Stimulated activated CD8-positive, alpha-beta memory T cell treated with anti-CD3 and anti-CD28 coated beads, Interleukin-2, amount 100 ng/mL, for 1 hour (primary cell): ENCODE measurements around the gene STRIP2.
"Not testable (repeated sequence)": the region's sequence is repeated elsewhere in the genome, so short reads cannot be mapped to it uniquely, and the experiment has no call there.

ENCODE experiments used
- DNase-seq, 2 donors: peaks; one replicate each; pipeline ENCODE4 v3.0.0-alpha.2; 2020; ENCODE audit warnings: low read depth in 2 of 2

Gene STRIP2

DNA sequence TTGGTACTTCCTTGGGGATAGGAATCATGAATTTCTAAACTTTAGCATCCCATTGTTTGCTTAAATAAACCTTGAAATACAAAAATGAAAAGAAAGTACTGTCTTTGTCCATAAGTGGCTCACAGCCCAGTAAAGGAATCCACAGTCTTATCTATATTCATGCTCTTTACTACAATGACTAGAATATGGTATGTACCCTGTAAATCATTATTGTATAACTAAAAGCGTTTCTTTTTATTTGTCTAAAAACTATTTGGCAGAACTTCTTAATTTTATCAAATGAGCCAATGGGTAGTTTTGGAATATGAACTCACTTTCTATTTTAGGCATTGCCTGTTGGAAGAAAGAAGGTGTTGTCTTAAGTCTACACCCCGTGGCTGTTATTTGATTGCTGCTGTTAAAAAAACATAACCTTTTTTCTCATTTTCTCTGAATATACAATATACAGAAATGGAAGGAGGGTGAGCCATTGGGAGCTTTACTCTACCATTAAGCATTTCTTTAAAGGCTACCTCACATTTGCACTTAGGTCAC, 12.4 kb upstream of the STRIP2 start:
- no peak for DNase-seq

GRCh38 chr7:129422727-129423126, 11.5 kb upstream of the STRIP2 start:
- no peak for DNase-seq

DNA sequence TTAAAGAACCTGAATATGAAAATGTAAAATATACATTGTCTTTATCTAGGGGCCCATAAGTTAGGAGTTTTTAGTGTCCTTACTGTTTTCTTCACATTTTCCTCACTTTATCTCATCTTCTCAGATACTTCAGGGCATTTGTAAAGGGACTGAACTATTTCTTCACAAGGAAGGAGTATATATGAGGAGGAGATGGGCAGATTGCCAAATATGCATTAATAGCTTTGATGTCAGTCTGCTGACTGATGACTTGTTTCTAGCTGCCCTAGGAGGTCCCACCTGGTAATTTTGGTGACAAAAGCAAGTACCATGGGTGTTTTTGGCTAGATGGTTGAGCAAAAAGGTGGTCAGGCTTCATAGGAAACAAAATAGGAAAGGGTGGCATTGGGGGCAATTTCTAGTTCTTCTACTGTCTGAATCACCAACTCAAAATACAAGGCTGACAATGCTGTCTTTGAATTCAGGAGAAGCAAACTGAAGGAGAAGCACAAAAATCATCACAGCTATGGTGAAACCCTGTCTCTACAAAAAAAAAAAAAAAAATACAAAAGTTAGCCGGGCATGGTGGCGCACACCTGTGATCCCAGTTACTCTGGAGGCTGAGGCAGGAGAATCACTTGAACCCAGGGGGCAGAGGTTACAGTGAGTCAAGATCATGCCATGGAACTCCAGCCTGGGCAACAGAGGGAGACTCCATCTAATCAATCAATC, 10.4 kb upstream of the STRIP2 start:
- DNase-seq, result no peak

- no peak for DNase-seq
These were observed 7.8 kb upstream of the STRIP2 start for GRCh38 chr7:129426482-129426881.

DNA sequence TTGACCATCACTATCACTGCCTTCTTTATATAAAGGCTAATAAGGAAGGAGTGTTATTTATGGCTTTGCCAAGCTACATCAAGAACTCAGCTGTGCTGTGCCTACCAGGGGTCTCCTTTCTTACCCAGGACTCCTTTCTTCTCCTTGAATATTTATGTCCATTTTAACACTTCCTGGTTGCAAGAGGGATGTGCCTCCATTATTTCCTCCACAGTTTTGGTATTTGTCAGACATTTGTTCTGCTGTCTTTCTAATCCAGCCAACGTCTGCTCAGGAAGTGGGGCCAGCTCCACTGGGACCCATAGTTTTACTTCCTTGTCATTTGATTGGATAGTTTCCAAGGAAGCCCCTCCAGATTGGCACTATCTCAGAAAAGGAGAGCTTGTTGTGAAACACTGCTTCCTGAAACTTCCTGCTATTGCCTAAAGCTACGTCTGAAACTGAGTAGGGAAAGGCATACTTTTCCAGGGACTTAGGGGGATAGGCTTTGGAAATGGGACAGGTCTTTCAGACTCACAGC, 6.6 kb upstream of the STRIP2 start:
- DNase-seq, result no peak

DNA sequence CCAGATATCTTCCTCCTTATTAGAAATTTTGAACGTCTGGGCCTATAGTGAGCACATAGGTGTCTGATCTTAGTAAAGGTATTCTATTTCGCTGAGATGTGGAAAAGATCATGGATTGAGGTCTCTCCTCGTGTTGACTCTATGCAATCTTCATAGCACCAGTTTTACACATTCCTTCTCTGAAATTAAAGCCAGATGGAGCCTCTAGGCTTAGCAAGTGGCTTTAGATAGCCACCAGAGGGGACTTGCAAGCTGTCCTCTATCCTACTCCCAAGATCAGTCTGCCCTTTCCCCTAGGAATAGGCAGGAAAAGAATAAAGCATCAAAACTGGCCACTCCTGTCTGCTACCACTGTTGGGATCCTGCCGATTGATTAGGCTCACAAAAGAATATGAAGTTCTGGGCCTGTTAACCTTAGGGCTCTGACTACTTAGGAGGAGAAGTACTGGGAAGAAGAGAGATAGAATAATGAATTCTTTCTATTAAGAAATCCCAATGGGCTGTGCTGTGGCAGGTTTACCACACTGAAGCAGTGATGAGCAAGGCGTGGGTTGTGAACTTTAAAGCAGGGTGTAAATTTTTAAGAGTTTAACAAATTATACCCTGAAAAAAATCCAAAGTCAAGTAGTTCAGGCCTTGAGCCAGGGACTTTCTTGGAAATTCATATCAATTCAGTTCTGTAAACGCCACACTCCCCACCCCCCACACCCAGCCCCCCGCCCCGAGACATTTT, 2.2 kb upstream of the STRIP2 start:
- no peak for DNase-seq

- DNase-seq, result no peak
These were observed 565 bp downstream of the STRIP2 start for GRCh38 chr7:129434675-129435318.

DNA sequence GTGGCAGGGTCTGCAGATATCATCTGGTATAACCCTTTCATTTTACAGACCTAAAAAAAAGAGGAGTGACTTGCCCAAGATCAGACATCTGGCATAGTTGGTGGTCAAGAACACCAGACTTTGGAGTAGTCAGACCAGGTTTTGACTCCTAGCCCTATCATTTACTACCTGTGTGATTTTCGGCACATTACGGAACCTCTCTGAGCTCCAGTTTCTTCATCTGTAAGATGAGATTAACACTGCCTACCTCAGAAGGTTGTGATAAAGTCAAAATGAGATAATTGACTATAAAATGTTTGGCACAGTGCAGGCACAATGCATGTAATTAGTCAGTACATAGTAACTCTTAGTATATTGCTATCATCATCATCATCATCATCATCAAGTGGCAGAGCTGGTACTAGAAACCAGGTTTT, 1.2 kb downstream of the STRIP2 start:
- no peak for DNase-seq

- DNase-seq, result no peak
These were observed 2.2 kb downstream of the STRIP2 start for GRCh38 chr7:129436335-129436923.

DNA sequence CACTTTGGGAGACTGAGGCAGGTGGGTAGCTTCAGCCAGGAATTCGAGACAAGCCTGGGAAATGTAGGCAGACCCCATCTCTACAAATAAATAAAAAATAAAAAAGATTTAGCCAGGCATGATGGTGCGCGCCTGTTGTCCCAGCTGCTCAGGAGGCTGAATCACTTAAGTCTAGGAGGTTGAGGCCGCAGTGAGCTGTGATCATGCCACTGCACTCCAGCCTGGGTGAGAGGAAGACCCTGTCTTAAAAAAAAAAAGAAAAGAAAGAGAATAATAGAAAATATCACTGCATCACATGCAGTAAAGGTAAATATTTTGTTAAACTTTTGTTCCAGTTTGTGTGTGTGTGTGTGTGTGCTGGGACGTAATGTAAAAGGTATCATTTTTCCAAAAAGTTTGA, 3.0 kb downstream of the STRIP2 start:
- no peak for DNase-seq

GRCh38 chr7:129438281-129438838, 4.1 kb downstream of the STRIP2 start:
- DNase-seq, result no peak

DNA sequence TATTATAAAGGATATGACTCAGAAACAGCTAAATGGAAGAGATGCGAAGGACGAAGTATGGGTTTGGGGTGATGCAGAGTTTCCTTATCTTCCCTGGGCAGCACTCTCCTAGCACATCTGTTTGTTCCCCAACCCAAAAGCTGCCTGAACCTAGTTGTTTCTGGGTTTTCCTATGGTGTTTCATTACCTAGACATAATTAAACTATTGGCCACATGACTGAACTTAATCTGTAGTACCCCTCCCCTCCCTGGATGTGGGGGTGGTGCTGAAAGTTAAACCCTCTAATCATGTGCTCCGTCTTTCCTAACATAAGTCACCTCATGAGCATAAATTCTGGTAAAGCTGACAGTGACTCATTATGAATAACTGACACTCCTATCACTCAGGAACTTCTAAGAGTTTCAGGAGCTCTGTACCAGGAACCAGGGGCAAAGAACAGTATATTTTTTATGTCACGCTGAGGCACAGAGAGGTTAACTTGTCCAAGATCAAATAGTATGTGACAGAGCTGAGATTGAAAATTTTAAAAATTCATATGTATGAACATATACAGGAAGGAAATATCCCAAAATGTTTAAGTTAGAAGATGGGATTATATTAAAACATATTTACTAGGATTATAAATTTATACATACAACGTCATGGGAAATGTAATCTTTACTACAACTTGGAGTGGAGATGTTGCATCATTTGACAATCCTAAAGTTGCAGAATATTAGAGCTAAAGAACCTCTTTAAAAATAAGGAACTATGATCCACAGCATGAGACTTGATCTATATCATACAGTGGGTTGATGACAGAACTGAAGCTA, 4.8 kb downstream of the STRIP2 start:
- no peak for DNase-seq

GRCh38 chr7:129439963-129440625, 5.9 kb downstream of the STRIP2 start:
- no peak for DNase-seq

- no peak for DNase-seq
These were observed 9.4 kb downstream of the STRIP2 start for GRCh38 chr7:129443612-129444011.

DNA sequence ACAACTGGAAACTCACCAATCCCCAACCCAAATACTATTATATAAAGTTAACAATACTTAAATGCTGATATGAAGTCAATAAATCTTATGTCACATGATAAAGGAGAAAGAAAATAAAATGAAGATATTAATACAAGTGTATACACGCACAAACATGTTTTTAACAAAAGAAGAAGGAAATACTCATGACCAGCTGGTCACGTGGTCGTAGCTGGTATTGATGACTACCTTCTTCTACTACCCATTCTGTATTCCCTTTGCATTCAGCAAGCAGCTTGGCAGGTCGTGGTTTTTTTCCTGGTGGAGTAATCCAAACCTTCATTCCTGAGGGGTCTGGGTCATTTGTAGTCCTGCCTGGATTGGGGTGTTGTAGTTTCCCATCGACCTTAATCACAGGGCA, 10.5 kb downstream of the STRIP2 start:
- not testable (repeated sequence) for DNase-seq

GRCh38 chr7:129446925-129447324, 12.7 kb downstream of the STRIP2 start:
- not testable (repeated sequence) for DNase-seq

DNA sequence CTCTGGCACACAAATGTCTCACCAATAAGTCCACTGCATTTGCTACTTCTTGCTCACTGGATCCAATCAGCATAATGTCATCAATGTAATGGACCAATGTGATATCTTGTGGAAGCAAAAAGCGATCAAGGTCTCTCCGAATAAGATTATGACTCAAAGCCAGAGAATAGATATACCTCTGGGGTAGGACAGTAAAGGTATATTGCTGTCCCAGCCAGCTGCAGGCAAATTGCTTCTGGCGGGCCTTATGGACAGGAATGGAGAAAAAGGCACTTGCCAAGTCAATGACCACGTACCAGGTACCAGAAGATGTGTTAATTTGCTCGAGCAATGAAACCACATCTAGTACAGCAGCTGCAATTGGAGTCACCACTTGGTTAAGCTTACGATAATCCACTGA, 13.2 kb downstream of the STRIP2 start:
- DNase-seq, result not testable (repeated sequence)

DNA sequence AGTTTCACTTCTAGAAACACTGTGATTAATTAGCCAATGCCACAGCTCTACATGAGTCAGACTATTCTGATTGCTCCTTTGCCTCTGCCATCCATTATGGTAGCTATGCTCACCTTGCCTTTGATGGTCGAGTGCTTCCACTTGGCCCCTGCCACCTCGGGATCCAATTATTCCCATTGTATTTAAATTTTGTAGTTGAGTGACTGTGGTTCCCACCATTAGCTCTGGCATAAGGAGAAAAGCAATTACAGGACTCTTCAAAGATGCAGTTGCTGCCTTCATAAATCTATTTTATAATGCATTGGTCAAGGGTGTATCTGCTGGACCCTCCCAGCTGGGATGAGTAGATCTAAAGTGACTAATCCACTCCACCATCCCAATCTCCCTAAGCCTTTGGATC, 14.4 kb downstream of the STRIP2 start:
- DNase-seq, result not testable (repeated sequence)

- DNase-seq, result no peak
These were observed 16.1 kb downstream of the STRIP2 start for GRCh38 chr7:129450295-129450694.

DNA sequence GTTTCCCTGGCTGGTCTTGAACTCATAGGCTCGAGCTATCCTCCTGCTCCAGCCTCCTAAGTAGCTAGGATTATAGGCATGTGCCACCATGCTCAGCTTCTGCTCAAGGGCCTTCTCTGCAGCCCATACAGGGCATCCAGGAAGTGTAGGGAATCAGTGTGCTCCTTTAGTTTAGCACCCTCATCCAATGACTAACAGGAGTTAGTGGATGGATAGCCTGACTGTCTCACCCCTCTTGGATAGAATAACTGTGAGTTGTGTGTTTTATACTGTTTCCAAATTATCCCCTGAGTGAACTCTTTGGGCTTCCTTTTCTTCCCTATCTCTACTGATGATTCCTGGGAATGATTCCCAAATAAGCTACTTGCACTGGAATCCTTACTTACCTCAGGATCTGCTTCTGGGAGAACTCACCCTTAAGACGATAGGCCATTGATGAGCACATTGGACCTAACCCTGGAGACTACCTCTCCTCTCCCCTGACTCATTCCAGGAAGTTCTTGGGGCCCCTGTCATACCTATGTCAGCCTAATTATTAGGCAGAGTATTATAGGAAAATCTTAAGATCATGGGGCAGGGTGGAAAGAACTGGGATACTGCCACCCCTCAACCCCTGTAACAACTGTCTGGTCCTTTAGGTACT, 18.5 kb downstream of the STRIP2 start:
- no peak for DNase-seq
